ENCODE measurements around the gene GALM.

Gene GALM

DNA sequence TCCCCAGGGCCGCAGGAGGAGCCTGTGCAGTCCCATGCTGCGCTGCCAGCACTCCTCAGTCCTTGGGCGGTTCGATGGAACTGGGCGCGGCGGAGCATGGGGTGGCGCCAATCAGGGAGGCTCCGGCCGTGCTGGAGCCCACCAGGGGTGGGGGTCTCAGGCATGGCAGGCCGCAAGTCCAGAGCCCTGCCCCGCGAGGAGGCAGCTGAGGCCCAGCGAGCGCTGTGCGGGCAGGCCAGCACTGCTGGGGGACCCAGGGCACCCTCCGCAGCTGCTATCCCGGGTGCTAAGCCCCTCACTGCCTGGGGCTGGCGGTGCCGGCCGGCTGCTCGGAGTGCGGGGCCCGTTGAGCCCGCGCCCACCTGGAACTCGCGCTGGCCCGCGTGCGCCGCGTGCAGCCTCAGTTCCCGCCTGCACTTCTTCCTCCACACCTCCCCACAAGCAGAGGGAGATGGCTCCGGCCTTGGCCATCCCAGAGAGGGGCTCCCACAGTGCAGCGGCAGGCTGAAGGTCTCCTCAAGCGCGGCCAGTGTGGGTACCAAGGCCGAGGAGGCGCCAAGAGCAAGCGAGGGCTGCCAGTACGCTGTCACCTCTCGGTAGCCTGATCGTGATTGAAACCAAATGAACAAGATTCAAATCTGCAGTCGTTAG lies 22.8 kb upstream of the GALM start:
- TF ChIP-seq, protein P1, sequence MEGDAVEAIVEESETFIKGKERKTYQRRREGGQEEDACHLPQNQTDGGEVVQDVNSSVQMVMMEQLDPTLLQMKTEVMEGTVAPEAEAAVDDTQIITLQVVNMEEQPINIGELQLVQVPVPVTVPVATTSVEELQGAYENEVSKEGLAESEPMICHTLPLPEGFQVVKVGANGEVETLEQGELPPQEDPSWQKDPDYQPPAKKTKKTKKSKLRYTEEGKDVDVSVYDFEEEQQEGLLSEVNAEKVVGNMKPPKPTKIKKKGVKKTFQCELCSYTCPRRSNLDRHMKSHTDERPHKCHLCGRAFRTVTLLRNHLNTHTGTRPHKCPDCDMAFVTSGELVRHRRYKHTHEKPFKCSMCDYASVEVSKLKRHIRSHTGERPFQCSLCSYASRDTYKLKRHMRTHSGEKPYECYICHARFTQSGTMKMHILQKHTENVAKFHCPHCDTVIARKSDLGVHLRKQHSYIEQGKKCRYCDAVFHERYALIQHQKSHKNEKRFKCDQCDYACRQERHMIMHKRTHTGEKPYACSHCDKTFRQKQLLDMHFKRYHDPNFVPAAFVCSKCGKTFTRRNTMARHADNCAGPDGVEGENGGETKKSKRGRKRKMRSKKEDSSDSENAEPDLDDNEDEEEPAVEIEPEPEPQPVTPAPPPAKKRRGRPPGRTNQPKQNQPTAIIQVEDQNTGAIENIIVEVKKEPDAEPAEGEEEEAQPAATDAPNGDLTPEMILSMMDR (IDR thresholded peaks at IDR 0.05): no peak

- TF ChIP-seq, protein P1 (IDR thresholded peaks at IDR 0.05): no peak
These were observed 17.7 kb upstream of the GALM start for GRCh38 chr2:38648107-38648761.

- TF ChIP-seq, protein P1 (IDR thresholded peaks at IDR 0.05): no peak
These were observed 16.7 kb upstream of the GALM start for GRCh38 chr2:38649176-38649728.

DNA sequence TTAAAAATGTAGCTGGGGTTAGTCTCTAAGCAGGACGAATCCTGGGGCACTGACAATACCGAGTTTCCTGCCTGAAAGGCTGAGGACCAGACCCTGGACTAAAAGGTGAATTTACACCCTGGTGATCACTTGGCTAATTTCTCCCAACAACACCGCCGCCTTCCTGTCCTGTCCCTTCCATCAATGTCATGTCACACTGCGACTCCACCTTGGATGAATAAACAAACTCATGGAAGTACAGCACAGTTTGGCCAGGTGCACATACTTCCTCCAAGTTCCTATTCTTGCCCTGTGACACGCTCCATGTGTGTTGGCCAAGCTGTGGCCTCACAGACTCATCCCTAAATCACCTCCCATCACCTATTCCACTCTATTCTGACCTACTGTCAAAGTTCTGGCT lies 15.9 kb upstream of the GALM start:
- TF ChIP-seq, protein P1 (IDR thresholded peaks at IDR 0.05): no peak

GRCh38 chr2:38650717-38651116 lies 15.2 kb upstream of the GALM start:
- TF ChIP-seq, protein P1 (IDR thresholded peaks at IDR 0.05): no peak

DNA sequence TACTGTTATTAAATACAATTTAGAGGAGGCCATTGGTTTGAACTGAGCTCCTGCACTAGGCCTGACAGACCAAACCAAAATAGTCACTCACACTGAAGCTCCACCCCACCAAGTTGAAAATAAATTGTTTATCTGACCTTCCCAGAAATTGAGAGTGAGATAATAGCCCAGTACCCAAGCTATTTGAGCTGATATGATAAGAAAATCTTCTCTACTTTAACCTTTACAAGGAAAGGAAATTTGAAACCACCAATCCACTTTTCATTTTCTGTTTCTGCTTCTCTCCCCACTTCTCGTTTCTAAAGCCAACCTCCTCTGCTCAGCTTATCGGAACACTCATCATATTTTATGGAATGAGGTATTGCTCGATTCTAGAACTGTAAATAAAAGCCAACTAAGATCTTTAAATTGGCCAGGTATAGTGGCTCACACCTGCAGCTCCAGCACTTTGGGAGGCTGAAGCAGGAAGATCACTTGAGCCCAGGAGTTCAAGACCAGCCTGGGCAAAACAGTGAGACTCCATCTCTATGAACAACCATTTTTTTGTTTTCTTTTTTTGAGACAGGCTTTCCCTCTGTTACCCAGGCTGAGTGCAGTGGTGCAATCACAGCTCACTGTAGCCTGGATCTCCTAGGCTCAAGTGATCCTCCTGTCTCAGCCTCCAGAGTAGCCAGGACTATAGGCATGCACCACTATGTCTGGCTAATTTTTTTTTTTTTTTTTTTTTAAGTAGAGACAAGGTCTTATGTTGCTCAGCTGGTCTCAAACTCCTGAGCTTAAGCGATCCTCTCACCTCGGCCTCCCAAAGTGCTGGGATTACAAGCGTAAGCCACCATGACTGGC lies 13.3 kb upstream of the GALM start:
- TF ChIP-seq, protein P1 (IDR thresholded peaks at IDR 0.05): no peak

- TF ChIP-seq, protein P1 (IDR thresholded peaks at IDR 0.05): no peak
These were observed 12.6 kb upstream of the GALM start for GRCh38 chr2:38653380-38653714.
